UCSD-AML1 (cell line): Measurements from ENCODE around the gene ADARB2.

Experiments
- DNase-seq: peaks from one replicate; lab custom pipeline; 2025; ENCODE audit not compliant: unreplicated experiment; lab: John Stamatoyannopoulos, UW

ADARB2 gene

GRCh38 chr10:1300218-1300617, 437.1 kb downstream of the ADARB2 start:
- DNase-seq = no peak

GRCh38 chr10:1299041-1299726, 438.1 kb downstream of the ADARB2 start:
- DNase-seq = no peak

GRCh38 chr10:1297566-1298301, 439.6 kb downstream of the ADARB2 start:
- DNase-seq = no peak

GRCh38 chr10:1295756-1296480, 441.4 kb downstream of the ADARB2 start:
- no peak for DNase-seq

- no peak for DNase-seq
Observed at GRCh38 chr10:1294748-1295147, 442.6 kb downstream of the ADARB2 start.

GRCh38 chr10:1293636-1294435, 443.5 kb downstream of the ADARB2 start:
- DNase-seq = no peak

GRCh38 chr10:1293157-1293556, 444.2 kb downstream of the ADARB2 start:
- no peak for DNase-seq

- no peak for DNase-seq
Observed at GRCh38 chr10:1292611-1293031, 444.7 kb downstream of the ADARB2 start.

- DNase-seq = no peak
Observed at GRCh38 chr10:1291178-1292090, 445.9 kb downstream of the ADARB2 start.

- DNase-seq = no peak
Observed at GRCh38 chr10:1290071-1290471, 447.3 kb downstream of the ADARB2 start.

GRCh38 chr10:1289591-1289990, 447.7 kb downstream of the ADARB2 start:
- no peak for DNase-seq

- no peak for DNase-seq
Observed at GRCh38 chr10:1287971-1288401, 449.3 kb downstream of the ADARB2 start.

GRCh38 chr10:1287487-1287886, 449.8 kb downstream of the ADARB2 start:
- DNase-seq = no peak

GRCh38 chr10:1284076-1284475, 453.2 kb downstream of the ADARB2 start:
- no peak for DNase-seq

- no peak for DNase-seq
Observed at GRCh38 chr10:1281405-1281782, 455.9 kb downstream of the ADARB2 start.

GRCh38 chr10:1280466-1281404, 456.6 kb downstream of the ADARB2 start:
- DNase-seq = no peak

- DNase-seq = no peak
Observed at GRCh38 chr10:1278306-1278705, 459.0 kb downstream of the ADARB2 start.

- DNase-seq = no peak
Observed at GRCh38 chr10:1274701-1275544, 462.4 kb downstream of the ADARB2 start.
